HG03095 (cell line): ENCODE measurements around the gene UBTF.

ENCODE experiments used
- ATAC-seq: cut with Tn5 transposase; IDR thresholded peaks from one replicate; pipeline ENCODE4 v1.9.1; 2021; ENCODE audit warnings: moderate library complexity; ENCODE audit not compliant: unreplicated experiment

Gene UBTF

DNA sequence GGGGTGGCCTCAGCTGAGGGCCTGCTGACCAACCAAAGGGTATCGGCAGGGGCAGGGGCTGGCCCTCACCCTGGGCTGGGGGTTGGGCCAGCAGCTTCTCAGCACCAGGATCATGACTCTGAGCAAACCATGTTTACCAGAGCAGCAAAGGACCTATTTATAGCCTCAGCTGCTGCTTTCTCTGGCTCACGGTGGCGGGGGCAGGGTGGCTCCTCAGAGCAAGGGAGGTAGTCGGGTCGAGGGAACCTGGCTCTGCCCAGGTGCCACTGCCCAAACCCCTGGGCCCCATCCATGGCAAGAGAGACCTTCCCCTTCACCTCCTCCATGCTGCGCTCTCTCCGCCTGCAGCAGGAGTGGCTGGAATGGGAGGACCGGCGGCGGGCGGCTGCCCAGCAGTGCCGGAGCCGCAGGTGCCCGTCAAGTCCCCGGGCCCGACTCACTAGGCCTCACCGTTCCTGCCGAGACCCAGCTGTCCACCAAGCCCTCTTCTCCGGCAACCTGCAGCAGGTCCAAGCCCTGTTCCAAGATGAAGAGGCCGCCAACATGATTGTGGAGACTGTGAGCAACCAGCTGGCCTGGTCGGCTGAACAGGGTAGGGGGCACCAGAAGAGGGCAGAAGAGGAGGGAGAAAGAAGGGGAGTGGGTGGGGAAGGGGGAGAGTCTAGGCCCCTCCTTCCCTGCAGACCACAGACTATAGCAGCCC, 48.8 kb downstream of the UBTF start, which contains the start of gene ASB16:
TSS of gene ASB16 (plus strand) at position 206 of the 703 bp plus-strand sequence. CDS start at position 292, 86 bp downstream.
- ATAC-seq = no peak

GRCh38 chr17:44170135-44170498, 49.4 kb downstream of the UBTF start:
- no peak for ATAC-seq

- no peak for ATAC-seq
Observed at GRCh38 chr17:44167181-44167861, 52.2 kb downstream of the UBTF start.

DNA sequence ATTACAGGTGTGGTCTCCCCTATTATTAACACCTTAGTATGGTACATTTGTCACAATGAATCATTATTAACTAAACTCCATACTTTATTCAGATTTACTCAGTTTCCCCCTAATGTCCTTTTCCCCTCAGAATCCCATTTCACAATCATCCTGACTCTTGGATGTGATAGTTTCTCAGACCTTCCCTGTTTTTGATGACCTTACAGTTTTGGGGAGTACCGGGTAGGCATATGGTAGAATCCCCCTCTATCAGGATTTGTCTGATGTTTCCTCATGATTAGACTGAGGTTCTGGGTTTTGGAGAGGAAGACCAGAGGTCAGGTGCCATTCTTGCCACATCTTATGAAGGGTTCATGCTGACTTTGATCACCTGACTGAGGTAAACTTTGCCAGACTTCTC, 55.0 kb downstream of the UBTF start:
- no peak for ATAC-seq

GRCh38 chr17:44159519-44160210, 59.8 kb downstream of the UBTF start:
- ATAC-seq = no peak

DNA sequence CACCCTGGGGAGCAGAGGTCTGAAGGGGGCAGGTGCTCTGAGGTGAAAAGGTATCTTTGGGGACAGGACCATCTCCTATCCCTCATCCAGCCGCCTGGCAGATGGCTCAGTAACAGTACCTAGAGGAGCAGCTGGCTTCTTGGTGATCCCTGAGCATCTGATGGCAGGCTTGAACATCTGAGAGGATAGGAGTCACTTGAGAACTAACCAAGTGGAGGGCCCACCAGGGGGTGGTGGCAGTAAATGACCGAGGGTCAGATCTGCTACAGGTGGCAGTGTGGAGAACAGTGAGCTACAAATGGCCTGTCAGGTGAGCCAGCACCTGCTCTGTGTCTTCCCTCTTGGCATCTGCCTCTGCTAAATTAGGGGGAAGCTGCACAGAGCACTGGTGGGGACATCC, 64.0 kb downstream of the UBTF start:
- no peak for ATAC-seq
